Esophagus squamous epithelium (tissue), 5 donors: ENCODE data around the gene CPNE5. TPM values are rescaled to one million over a fixed set of nuclear protein-coding genes. Genes with fewer than 3 reads are reported as not detected.
A peak's percentile ranks its signal among the peaks of the same experiment; 100 is the strongest.

Experiments used
- DNase-seq: peaks from one replicate; lab custom pipeline; 2025; lab: John Stamatoyannopoulos, UW
- H3K27ac ChIP-seq, 4 donors: fragments of 200-600 bp; sonication (generic); one replicate each; pipeline ENCODE4 v1.5.1; 2016 to 2019; ENCODE audit warnings: mild to moderate bottlenecking in 1 of 4
- H3K27me3 ChIP-seq, 4 donors: fragments of 200-600 bp; sonication (generic); 1 replicate in 3 of 4; 2 replicates in 1 of 4; pipeline versions ENCODE4 v1.5.1 to v1.6.0; 2017 to 2021; ENCODE audit warnings: antibody characterized with exemption in 1 of 4
- H3K36me3 ChIP-seq, 3 donors: fragments of 200-600 bp; sonication (generic); one replicate each; pipeline ENCODE4 v1.5.1; 2016 to 2019
- H3K4me1 ChIP-seq, 3 donors: fragments of 200-600 bp; sonication (generic); one replicate each; pipeline ENCODE4 v1.5.1; 2017 to 2019
- H3K4me3 ChIP-seq, 4 donors: fragments of 200-600 bp; sonication (generic); 1 replicate in 3 of 4; 2 replicates in 1 of 4; pipeline ENCODE4 v1.5.1; 2016 to 2019; ENCODE audit warnings: mild to moderate bottlenecking in 2 of 4, moderate library complexity in 1 of 4
- H3K9me3 ChIP-seq, 3 donors: fragments of 200-600 bp; sonication (generic); one replicate each; pipeline ENCODE4 v1.5.1; 2016 to 2019
- CTCF ChIP-seq, 6 experiments: fragments of 450-650 bp in 4 of 6; fragments of 200-600 bp in 2 of 6; sonication (generic) in 2 of 6; IDR thresholded peaks; one replicate each; pipeline ENCODE4 v1.5.1; 2016 to 2019; ENCODE audit warnings: antibody characterized with exemption in 6 of 6, mild to moderate bottlenecking in 4 of 6, moderate library complexity in 4 of 6
- POLR2A ChIP-seq, 4 donors: fragments of 450-650 bp; IDR thresholded peaks; one replicate each; pipeline ENCODE4 v1.6.1; 2017; ENCODE audit warnings: antibody characterized with exemption in 4 of 4, mild to moderate bottlenecking in 4 of 4, moderate library complexity in 3 of 4
- WGBS, 2 donors: methylation state at CpG; one replicate each; pipeline ENCODE4 v1.1.5; 2018; 5-methylcytosine and 5-hydroxymethylcytosine counted together
- intact Hi-C: fragments of 100-400 bp; cut with DNase I; formaldehyde crosslinking; loops from one replicate; pipeline ENCODE4 v1.15.0; 2022
- total RNA-seq, 4 donors: library from RNA; depleted of rRNA; stranded (reverse); fragments of >200 nt; gene quantifications; one replicate each; pipeline ENCODE4 v1.1.0, GENCODE V29; 2016
- donor health status: DM: yes; HTN: yes; CAD: no.

The CPNE5 gene
- total RNA-seq, 4 donors from 2014 or later: 1.2 to 2.5 (median 1.5) TPM

GRCh38 chr6:36825994-36826393 is 13.2 kb downstream of the CPNE5 start:
- H3K27me3 ChIP-seq: no peaks in the 10 kb centered on the region
- WGBS, 2 donors: 80 to 83% methylated on average over 7 to 8 of the region's 8 CpGs
- intact Hi-C loops: no loop called here
- H3K4me1 ChIP-seq: peaks cover 21 to 99% (median 58%) of the 10 kb centered on the region in 3 donors
- no peaks in the 10 kb centered on the region for H3K36me3 ChIP-seq
- DNase-seq: no peak
- TF ChIP-seq POLR2A (IDR thresholded peaks at IDR 0.05) (no peak), CTCF (IDR thresholded peaks at IDR 0.05) (no peak)
- no peaks in the 10 kb centered on the region for H3K9me3 ChIP-seq
- no peak overlapping the region for H3K4me3 ChIP-seq
- H3K27ac ChIP-seq: peak overlapping the region in 1 of 4 donors; percentile 75

GRCh38 chr6:36825452-36825851 is 13.8 kb downstream of the CPNE5 start:
- Histone ChIP-seq H3K4me1 (peaks cover 21 to 99% (median 54%) of the 10 kb centered on the region in 3 donors), H3K4me3 (no peak overlapping the region), H3K9me3 (no peaks in the 10 kb centered on the region), H3K36me3 (no peaks in the 10 kb centered on the region), H3K27ac (peak overlapping the region in 1 of 4 donors; percentile 21), H3K27me3 (no peaks in the 10 kb centered on the region)
- DNase-seq: no peak
- intact Hi-C loops: no loop called here
- whole genome bisulfite sequencing, 2 donors: 89 to 95% methylated on average over 5 of the region's 6 CpGs
- TF ChIP-seq CTCF (IDR thresholded peaks at IDR 0.05): no peak
- TF ChIP-seq POLR2A (IDR thresholded peaks at IDR 0.05): no peak

GRCh38 chr6:36824253-36824652 is 15.0 kb downstream of the CPNE5 start:
- intact Hi-C loops: no loop called here
- TF ChIP-seq POLR2A (IDR thresholded peaks at IDR 0.05): no peak
- TF ChIP-seq CTCF (IDR thresholded peaks at IDR 0.05): no peak
- WGBS, 2 donors: 38 to 66% methylated on average over 5 to 6 of the region's 7 CpGs
- DNase-seq: no peak
- Histone ChIP-seq H3K4me3 (no peak overlapping the region), H3K27ac (peak overlapping the region in 3 of 4 donors; percentile 8 to 61 (median 36)), H3K27me3 (no peaks in the 10 kb centered on the region), H3K36me3 (no peaks in the 10 kb centered on the region), H3K9me3 (no peaks in the 10 kb centered on the region), H3K4me1 (peaks cover 21 to 88% (median 47%) of the 10 kb centered on the region in 3 donors)

GRCh38 chr6:36823421-36824096 is 15.7 kb downstream of the CPNE5 start:
- DNase-seq: no peak
- Histone ChIP-seq H3K27me3 (no peaks in the 10 kb centered on the region), H3K36me3 (no peaks in the 10 kb centered on the region), H3K9me3 (no peaks in the 10 kb centered on the region), H3K4me3 (no peak overlapping the region), H3K4me1 (peaks cover 20 to 81% (median 47%) of the 10 kb centered on the region in 3 donors), H3K27ac (peak overlapping the region in 3 of 4 donors; percentile 8 to 77 (median 61))
- intact Hi-C loops: no loop called here
- TF ChIP-seq CTCF (IDR thresholded peaks at IDR 0.05) (no peak), POLR2A (IDR thresholded peaks at IDR 0.05) (no peak)
- 87 to 92% methylated on average over 8 to 10 of the region's 12 CpGs for WGBS, 2 donors

- peak overlapping the region; percentile 32 to 77 (median 51) for H3K27ac ChIP-seq
- H3K27me3 ChIP-seq: no peaks in the 10 kb centered on the region
- intact Hi-C loops: no loop called here
- TF ChIP-seq CTCF (IDR thresholded peaks at IDR 0.05): no peak
- no peak for TF ChIP-seq POLR2A (IDR thresholded peaks at IDR 0.05)
- H3K4me1 ChIP-seq: peaks cover 14 to 72% (median 44%) of the 10 kb centered on the region in 3 donors
- no peak overlapping the region for H3K4me3 ChIP-seq
- DNase-seq: no peak
- no peaks in the 10 kb centered on the region for H3K9me3 ChIP-seq
- WGBS, 2 donors: 58 to 60% methylated on average over 17 of the region's 19 CpGs
- no peaks in the 10 kb centered on the region for H3K36me3 ChIP-seq
Measured at GRCh38 chr6:36822506-36823269, 16.6 kb downstream of the CPNE5 start.
